HK-2 (cell line): ENCODE data around the gene IFNAR1.

Source experiments
- DNase-seq: peaks from one replicate; pipeline ENCODE4 v3.0.0-alpha.2; 2018; ENCODE audit not compliant: unreplicated experiment

The IFNAR1 gene

GRCh38 chr21:33324291-33325221 lies at the start of gene IFNAR1:
IFNAR1 (plus strand) TSS chr21:33324970; CDS start chr21:33325056, 86 bp downstream.
- peak; percentile 93 for DNase-seq

- DNase-seq: no peak
These were observed 46.0 kb upstream of the IFNAR1 start for GRCh38 chr21:33278721-33279120.

DNA sequence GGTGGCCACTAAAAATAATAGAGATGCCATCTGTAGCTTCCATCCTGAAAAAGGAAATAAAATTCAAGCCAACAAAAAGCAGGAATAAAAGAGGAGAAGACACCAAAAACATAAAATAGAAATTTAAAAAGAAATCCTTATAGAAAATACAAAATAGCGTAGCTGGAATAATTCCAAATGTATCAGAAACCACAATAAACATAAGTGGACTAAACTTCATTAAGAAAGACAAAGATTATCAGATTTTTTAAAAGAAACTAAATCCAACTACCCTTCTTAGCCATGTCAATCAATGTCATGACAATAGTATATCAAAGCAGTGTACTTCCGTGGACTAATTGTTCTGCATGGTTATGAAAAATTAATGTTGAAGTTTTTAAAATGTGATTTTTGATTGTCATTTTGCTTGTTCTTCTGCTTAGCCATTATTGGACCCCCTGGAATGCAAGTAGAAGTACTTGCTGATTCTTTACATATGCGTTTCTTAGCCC lies 45.4 kb upstream of the IFNAR1 start:
- DNase-seq: no peak

GRCh38 chr21:33281096-33281652 lies 43.6 kb upstream of the IFNAR1 start:
- DNase-seq: no peak

DNA sequence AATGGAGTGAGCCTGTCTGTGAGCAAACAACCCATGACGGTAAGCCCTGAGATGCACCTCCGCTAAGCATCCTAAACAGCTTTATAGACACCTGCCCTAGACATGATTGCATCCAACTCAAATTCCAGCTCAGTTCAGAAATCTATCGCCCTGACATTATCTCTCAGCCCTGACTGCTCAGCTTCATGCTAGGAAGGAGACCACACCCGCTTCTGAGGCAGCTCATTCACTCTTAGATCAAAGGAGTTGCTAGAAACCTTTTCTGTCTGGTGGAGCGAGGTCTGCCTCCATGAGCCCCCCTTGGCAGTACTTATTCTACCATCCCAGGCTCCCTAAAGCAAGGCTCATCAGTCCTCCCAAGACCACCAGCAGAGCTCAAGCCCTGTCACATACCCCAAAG lies 41.6 kb upstream of the IFNAR1 start:
- DNase-seq: no peak

DNA sequence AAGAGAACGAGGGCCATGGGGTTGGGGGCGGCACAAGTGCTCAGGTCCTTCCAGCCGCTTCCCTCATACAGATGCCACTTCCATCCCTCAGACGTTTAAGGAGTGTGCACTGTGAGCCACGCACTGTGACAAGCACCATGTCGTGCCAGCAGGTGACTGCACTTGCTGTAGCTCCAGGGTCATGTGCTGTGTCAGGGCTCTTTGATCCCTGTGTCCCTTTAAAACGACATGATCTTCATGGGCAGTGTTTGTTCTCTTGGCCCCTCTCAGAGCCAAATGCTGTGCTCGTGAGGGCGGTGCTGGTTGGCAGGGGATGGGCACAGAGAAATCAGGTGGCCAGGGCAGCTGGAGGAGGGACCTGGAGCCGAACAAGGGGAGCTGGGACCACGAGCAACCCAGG lies 38.7 kb upstream of the IFNAR1 start:
- DNase-seq: no peak

- DNase-seq: no peak
These were observed 37.9 kb upstream of the IFNAR1 start for GRCh38 chr21:33286600-33287456.

DNA sequence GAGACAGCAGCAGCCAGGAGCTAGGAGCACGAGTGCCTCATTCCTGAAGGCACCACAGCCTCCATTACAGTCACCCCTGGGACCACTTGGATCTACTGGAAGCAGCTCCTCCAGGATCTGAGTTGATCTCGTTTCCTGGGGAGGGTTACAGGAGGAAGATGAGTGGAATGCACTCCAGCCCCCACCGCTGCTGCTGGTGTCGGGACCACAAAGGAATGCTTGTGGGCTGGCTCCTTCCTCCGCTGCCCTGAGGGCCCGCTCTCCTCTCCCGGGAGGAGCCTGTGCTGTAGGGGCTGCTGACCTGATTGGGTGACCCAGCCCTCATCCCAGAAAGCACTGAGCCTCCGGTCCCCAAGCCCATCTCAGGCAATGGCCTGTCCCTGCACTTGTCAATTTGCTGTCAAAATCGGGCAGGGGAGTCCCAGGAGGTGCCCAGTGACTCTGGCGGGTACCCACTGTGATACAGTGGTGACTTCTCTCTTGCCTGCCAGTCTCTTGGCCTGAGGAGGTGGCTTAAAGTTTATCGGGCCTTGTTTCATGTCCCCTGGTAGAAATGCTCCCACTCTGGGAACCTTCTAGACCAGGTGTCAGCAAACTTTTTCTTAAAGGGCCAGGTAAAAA lies 35.5 kb upstream of the IFNAR1 start:
- DNase-seq: peak; percentile 28

- DNase-seq: no peak
These were observed 34.3 kb upstream of the IFNAR1 start for GRCh38 chr21:33290441-33290840.

- no peak for DNase-seq
These were observed 33.1 kb upstream of the IFNAR1 start for GRCh38 chr21:33291686-33292085.

DNA sequence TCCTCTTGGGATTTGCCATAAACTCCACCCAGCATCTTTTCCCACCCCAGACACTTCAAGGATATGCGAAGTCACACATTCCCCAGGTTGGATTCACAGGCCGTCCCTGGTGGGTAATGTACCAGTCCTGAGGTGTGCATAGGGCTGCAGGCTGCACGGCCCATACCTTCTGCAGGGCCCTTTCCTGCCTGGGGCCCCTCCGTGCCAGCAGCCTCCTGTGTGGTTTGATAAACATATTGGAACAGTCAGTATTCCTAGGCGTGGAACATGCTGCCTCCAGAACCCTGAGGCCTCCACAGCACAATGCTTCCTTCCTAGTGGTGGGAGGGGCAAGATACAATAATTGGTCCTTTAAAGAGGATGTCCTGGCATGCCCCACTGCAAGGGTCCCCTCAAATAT lies 32.0 kb upstream of the IFNAR1 start:
- no peak for DNase-seq

DNA sequence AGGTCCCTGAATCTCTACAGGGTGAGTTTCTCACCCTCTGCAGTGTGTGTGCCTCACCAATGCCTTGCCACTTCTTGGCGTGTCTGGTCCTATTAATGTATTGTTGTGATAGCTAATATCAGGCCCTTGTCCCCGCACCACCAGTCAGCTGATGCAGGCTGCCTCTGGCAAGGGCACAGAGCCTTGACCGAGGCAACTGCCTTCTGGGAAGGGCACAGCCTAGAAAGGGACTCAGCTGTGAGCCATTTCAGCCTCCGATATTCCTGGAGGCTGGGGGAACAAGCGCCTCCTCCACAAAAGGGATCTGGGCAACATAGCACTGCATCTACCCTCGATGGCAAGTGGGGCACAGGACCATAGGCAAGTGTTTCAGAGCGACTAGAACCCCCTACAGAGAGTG lies 31.6 kb upstream of the IFNAR1 start:
- DNase-seq: no peak

- DNase-seq: no peak
These were observed 31.0 kb upstream of the IFNAR1 start for GRCh38 chr21:33293811-33294216.

- no peak for DNase-seq
These were observed 28.6 kb upstream of the IFNAR1 start for GRCh38 chr21:33296156-33296555.

- DNase-seq: no peak
These were observed 25.5 kb upstream of the IFNAR1 start for GRCh38 chr21:33299181-33299752.

- DNase-seq: no peak
These were observed 23.8 kb upstream of the IFNAR1 start for GRCh38 chr21:33300701-33301631.

- no peak for DNase-seq
These were observed 23.2 kb upstream of the IFNAR1 start for GRCh38 chr21:33301632-33302002.

DNA sequence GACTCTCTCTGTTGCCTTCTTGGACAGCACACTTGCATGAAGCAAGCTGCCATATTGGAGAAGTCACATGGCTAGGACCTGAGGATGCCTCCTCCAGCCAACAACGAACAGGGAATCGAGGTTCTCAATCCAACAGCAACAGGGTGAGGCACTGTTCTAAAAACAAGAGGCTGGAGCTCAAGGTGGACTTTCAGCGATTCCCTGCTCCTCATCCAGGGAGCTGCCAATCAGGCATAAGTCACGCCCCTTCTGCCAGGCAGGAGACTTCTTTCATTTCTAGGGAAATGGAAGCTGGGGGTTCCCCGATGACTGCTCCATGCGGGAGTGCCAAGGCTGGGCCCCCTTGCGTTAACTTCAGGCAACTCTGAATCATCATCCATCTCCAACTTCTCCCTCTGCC lies 22.7 kb upstream of the IFNAR1 start:
- no peak for DNase-seq

- DNase-seq: no peak
These were observed 22.0 kb upstream of the IFNAR1 start for GRCh38 chr21:33302796-33303195.

DNA sequence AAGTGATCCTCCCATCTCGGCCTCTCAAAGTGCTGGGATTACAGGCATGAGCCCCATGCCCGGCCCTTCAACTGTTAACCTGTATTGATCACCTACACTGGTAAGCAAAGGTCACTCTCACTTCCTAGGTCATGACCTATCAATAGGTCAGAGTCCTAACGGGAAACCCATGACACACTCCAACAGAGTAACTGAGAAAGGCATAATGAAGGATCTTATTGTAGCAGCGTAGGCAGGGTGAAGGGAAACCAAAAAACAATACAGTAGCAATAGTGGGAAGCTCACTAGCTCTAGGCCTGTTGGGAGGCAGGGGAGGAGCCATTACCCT lies 19.5 kb upstream of the IFNAR1 start:
- no peak for DNase-seq

DNA sequence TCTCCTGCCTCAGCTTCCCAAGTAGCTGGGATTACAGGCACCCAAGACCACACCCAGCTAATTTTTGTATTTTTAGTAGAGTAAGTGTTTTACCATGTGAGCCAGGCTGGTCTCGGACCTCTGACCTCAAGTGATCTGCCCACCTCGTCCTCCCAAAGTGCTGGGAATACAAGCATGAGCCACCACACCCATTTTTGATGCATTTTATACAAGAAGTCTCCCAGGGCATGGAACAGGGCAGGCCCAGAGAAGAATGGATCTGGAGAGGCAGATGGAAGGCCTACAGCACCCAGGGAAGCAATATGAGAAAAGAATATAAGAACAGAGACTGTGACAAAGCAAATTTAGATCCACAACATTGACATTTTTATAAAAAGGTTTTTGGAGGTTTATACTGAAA lies 18.8 kb upstream of the IFNAR1 start:
- DNase-seq: no peak
